Measurements from ENCODE around the gene LRP3. TPM values are rescaled to one million over a fixed set of nuclear protein-coding genes. Genes with fewer than 3 reads are reported as not detected.

LRP3 gene
- total RNA-seq, 1 donor = 33.2 TPM

GRCh38 chr19:33248553-33248953 lies 54.4 kb downstream of the LRP3 start:
- H3K4me3 ChIP-seq (ENCODE audit: low read depth, low read length) = no peak overlapping the region
- DNase-seq (ENCODE audit: low read depth) = no peak
- no peak for TF ChIP-seq CTCF (IDR thresholded peaks at IDR 0.05; ENCODE audit: insufficient read depth, low read length)

- no peak for TF ChIP-seq CTCF (IDR thresholded peaks at IDR 0.05; ENCODE audit: insufficient read depth, low read length)
- no peak overlapping the region for H3K4me3 ChIP-seq (ENCODE audit: low read depth, low read length)
- no peak for DNase-seq (ENCODE audit: low read depth)
These were observed 55.0 kb downstream of the LRP3 start for GRCh38 chr19:33248954-33249613.

- DNase-seq (ENCODE audit: low read depth) = no peak
- TF ChIP-seq CTCF (IDR thresholded peaks at IDR 0.05; ENCODE audit: insufficient read depth, low read length) = no peak
- H3K4me3 ChIP-seq (ENCODE audit: low read depth, low read length) = no peak overlapping the region
These were observed 55.7 kb downstream of the LRP3 start for GRCh38 chr19:33249740-33250366.

- no peak overlapping the region for H3K4me3 ChIP-seq (ENCODE audit: low read depth, low read length)
- no peak for DNase-seq (ENCODE audit: low read depth)
- TF ChIP-seq CTCF (IDR thresholded peaks at IDR 0.05; ENCODE audit: insufficient read depth, low read length) = no peak
These were observed 56.4 kb downstream of the LRP3 start for GRCh38 chr19:33250500-33250899.

GRCh38 chr19:33251076-33251475 lies 56.9 kb downstream of the LRP3 start:
- TF ChIP-seq CTCF (IDR thresholded peaks at IDR 0.05; ENCODE audit: insufficient read depth, low read length) = no peak
- H3K4me3 ChIP-seq (ENCODE audit: low read depth, low read length) = no peak overlapping the region
- no peak for DNase-seq (ENCODE audit: low read depth)

- H3K4me3 ChIP-seq (ENCODE audit: low read depth, low read length) = no peak overlapping the region
- no peak for TF ChIP-seq CTCF (IDR thresholded peaks at IDR 0.05; ENCODE audit: insufficient read depth, low read length)
- no peak for DNase-seq (ENCODE audit: low read depth)
These were observed 57.5 kb downstream of the LRP3 start for GRCh38 chr19:33251526-33252090.

All from fibroblast of the aortic adventitia (primary cell).